ENCODE measurements around the gene ABLIM3. TPM values are rescaled to one million over a fixed set of nuclear protein-coding genes. Genes with fewer than 3 reads are reported as not detected.

Gene ABLIM3
- total RNA-seq, 4 donors from 2014 or later, result 1.6 to 26.4 (median 5.7) TPM

DNA sequence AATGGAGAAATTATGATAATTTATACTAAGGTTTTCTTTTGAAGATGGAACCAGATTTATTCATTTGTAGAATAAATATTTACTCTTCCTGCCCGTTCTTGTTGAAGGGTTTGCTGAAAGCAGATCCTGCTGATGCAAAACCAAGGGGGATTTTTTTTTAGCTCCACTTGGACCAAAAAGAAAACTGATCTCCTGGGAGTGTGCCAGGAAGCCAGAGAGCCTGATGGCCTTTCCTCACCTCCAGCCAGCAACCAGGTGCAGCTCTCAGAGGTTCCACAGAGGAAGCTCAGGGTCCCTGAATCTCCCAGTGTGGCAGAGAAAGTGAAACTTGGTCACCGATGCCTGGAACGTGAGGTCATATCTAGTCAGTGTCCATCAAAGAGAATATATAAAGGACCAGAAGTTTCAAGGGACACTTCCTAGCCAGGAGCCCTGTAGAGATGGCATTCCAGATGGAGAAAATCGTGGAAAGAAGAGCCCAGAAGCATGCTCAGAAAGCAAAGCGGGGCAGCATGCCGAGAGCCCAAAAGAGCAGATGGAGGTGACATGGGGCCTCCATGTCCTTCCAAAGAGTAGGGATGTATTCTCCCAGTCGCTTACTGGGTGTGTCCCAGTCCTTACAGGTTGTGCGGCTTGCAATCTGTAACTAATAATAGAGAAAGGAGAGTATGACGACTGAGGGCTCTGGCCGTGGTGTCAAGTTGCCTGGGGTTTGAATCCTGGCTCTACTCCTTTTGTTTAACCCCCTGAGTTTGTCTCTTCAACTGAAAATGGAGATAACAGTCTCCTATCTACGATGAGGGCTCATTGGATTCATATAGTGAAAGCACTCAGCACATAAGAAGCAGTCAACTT lies 142.6 kb downstream of the ABLIM3 start:
- Histone ChIP-seq H3K27me3 (no peaks in the 10 kb centered on the region), H3K36me3 (no peaks in the 10 kb centered on the region), H3K4me3 (no peak overlapping the region), H3K27ac (no peak overlapping the region), H3K4me1 (no peaks in the 10 kb centered on the region), H3K9me3 (no peaks in the 10 kb centered on the region)
- DNase-seq, result no peak
- no peak for TF ChIP-seq POLR2A (IDR thresholded peaks at IDR 0.05)
- no peak for TF ChIP-seq CTCF (IDR thresholded peaks at IDR 0.05)

DNA sequence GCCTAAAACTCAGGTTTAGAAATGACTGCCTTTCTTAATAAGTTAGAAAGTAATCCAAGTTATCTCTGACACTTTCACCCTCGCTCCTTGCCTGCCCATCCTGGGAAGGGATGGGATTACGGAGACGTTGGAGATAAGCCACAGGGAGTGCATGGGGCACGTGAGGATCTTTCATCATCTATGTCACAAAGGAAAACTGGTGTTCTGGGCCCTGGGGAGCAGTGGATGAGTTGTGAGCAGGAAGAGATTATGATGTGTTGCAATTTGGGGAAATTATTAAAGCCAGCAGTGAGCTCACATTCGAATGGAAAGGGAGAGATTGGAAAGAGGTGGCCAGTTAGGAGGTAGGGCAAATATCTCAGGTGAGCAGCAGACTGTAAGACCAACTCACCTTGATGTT lies 143.2 kb downstream of the ABLIM3 start:
- H3K27ac ChIP-seq, result no peak overlapping the region
- no peak for DNase-seq

GRCh38 chr5:149285153-149285552 lies 143.9 kb downstream of the ABLIM3 start:
- H3K36me3 ChIP-seq, result no peaks in the 10 kb centered on the region
- no peaks in the 10 kb centered on the region for H3K9me3 ChIP-seq
- no peak for DNase-seq
- no peaks in the 10 kb centered on the region for H3K27me3 ChIP-seq
- peaks cover 0 to 4% (median 0%) of the 10 kb centered on the region in 4 donors for H3K4me1 ChIP-seq
- no peak overlapping the region for H3K4me3 ChIP-seq
- H3K27ac ChIP-seq, result peak overlapping the region in 1 of 4 donors; percentile 5
- TF ChIP-seq CTCF (IDR thresholded peaks at IDR 0.05), result no peak
- no peak for TF ChIP-seq POLR2A (IDR thresholded peaks at IDR 0.05)

More for the DNA sequence above, 143.2 kb downstream of the ABLIM3 start:
- Histone ChIP-seq H3K9me3 (no peaks in the 10 kb centered on the region), H3K4me3 (no peak overlapping the region), H3K27me3 (no peaks in the 10 kb centered on the region), H3K4me1 (peaks cover 0 to 2% (median 0%) of the 10 kb centered on the region in 4 donors), H3K36me3 (no peaks in the 10 kb centered on the region)
- TF ChIP-seq CTCF (IDR thresholded peaks at IDR 0.05), result no peak
- TF ChIP-seq POLR2A (IDR thresholded peaks at IDR 0.05), result no peak

- no peak for DNase-seq
These were observed 147.1 kb downstream of the ABLIM3 start for GRCh38 chr5:149288436-149288835.

DNA sequence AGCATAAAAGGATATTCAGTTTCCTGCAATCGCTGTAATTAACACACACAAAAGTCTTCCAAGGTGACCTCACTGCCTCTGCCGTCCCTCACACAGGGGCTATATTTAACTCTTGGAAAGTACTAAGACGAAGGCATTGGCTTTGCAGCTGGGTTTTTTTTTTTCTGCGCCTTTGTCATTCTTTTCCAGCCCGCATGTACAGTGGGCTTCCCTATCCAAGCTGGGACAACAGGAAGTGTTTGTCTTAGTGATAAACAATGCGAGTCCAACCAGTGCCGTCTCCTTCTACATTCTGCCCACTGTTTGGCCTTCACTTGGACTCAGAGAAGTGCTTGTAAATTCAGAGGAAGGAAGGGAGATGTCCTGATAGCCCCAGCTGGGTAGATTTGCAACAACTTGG lies 148.0 kb downstream of the ABLIM3 start:
- no peak for DNase-seq
- TF ChIP-seq POLR2A (IDR thresholded peaks at IDR 0.05) (no peak), CTCF (IDR thresholded peaks at IDR 0.05) (no peak)
- Histone ChIP-seq H3K4me1 (peaks cover 0 to 4% (median 0%) of the 10 kb centered on the region in 4 donors), H3K36me3 (no peaks in the 10 kb centered on the region), H3K4me3 (no peak overlapping the region), H3K9me3 (no peaks in the 10 kb centered on the region), H3K27me3 (no peaks in the 10 kb centered on the region), H3K27ac (peak overlapping the region in 2 of 4 donors; percentile 35 to 59)

More at GRCh38 chr5:149288436-149288835, 147.1 kb downstream of the ABLIM3 start:
- Histone ChIP-seq H3K36me3 (no peaks in the 10 kb centered on the region), H3K9me3 (no peaks in the 10 kb centered on the region), H3K27me3 (no peaks in the 10 kb centered on the region), H3K27ac (peak overlapping the region in 2 of 4 donors; percentile 57 to 59), H3K4me1 (peaks cover 0 to 4% (median 0%) of the 10 kb centered on the region in 4 donors), H3K4me3 (no peak overlapping the region)
- no peak for TF ChIP-seq POLR2A (IDR thresholded peaks at IDR 0.05)
- no peak for TF ChIP-seq CTCF (IDR thresholded peaks at IDR 0.05)

Measured in Peyer's patch (tissue), 4 donors.